CD4-positive, CD25-positive, alpha-beta regulatory T cell (primary cell): Measurements from ENCODE around the gene CD52. TPM values are rescaled to one million over a fixed set of nuclear protein-coding genes. Genes with fewer than 3 reads are reported as not detected.
A peak's percentile ranks its signal among the peaks of the same experiment; 100 is the strongest.
"Not testable (repeated sequence)": the region's sequence is repeated elsewhere in the genome, so short reads cannot be mapped to it uniquely, and the experiment has no call there.

Experiments
- ATAC-seq, 2 donors: fragments of 150-1000 bp; cut with Tn5 transposase; one replicate each; pipeline ENCODE4 v1.10.0; 2021; ENCODE audit warnings: low read depth in 2 of 2, moderate number of reproducible peaks in 2 of 2, moderate library complexity in 1 of 2
- DNase-seq, 3 donors: peaks; one replicate each; pipeline versions ENCODE4 v3.0.0 to v3.0.0-alpha.2; 2012 to 2022; ENCODE audit warnings: mixed read lengths in 1 of 3
- H3K27ac ChIP-seq: one replicate; pipeline ENCODE4 v1.7.0; 2013; ENCODE audit warnings: mild to moderate bottlenecking, low read length; ENCODE audit not compliant: insufficient read depth, poor library complexity, severe bottlenecking
- H3K27me3 ChIP-seq: one replicate; pipeline ENCODE4 v1.7.0; 2013; ENCODE audit warnings: low read length; ENCODE audit not compliant: control insufficient read depth, insufficient read depth
- H3K36me3 ChIP-seq: one replicate; pipeline ENCODE4 v1.7.0; 2013; ENCODE audit warnings: mild to moderate bottlenecking, low read length, moderate library complexity; ENCODE audit not compliant: control insufficient read depth, insufficient read depth
- H3K4me1 ChIP-seq: 2 replicates; pipeline ENCODE4 v1.7.0; 2013; ENCODE audit warnings: mild to moderate bottlenecking, low read length; ENCODE audit not compliant: insufficient read depth, control insufficient read depth, poor library complexity, severe bottlenecking
- H3K4me3 ChIP-seq: one replicate; pipeline ENCODE4 v1.7.0; 2013; ENCODE audit warnings: low read depth, mild to moderate bottlenecking, low read length, moderate library complexity
- H3K9me3 ChIP-seq, 2 experiments: 1 replicate in 1 of 2; 2 replicates in 1 of 2; pipeline ENCODE4 v1.7.0; 2013; ENCODE audit warnings: low read length in 2 of 2, mild to moderate bottlenecking in 1 of 2, moderate library complexity in 1 of 2; ENCODE audit not compliant: control insufficient read depth in 2 of 2
- H3K27ac Mint-ChIP-seq, 3 donors: one replicate each; pipeline ENCODE4 v1.8.0; 2020 to 2022; ENCODE audit warnings: mild to moderate bottlenecking in 3 of 3, mixed read lengths in 3 of 3, moderate library complexity in 2 of 3
- H3K27me3 Mint-ChIP-seq: one replicate; pipeline ENCODE4 v1.8.0; 2022; ENCODE audit warnings: mild to moderate bottlenecking, mixed read lengths
- H3K36me3 Mint-ChIP-seq: one replicate; pipeline ENCODE4 v1.8.0; 2020; ENCODE audit warnings: mixed read lengths
- H3K4me1 Mint-ChIP-seq, 4 donors: one replicate each; pipeline ENCODE4 v1.8.0; 2020 to 2022; ENCODE audit warnings: mixed read lengths in 4 of 4, mild to moderate bottlenecking in 1 of 4
- H3K4me3 Mint-ChIP-seq, 4 donors: one replicate each; pipeline ENCODE4 v1.8.0; 2020 to 2022; ENCODE audit warnings: mild to moderate bottlenecking in 4 of 4, mixed read lengths in 4 of 4, moderate library complexity in 3 of 4
- H3K9me3 Mint-ChIP-seq, 7 donors: one replicate each; pipeline ENCODE4 v1.8.0; 2020 to 2022; ENCODE audit warnings: mixed read lengths in 7 of 7, mild to moderate bottlenecking in 3 of 7, moderate library complexity in 2 of 7
- polyA plus RNA-seq, 4 donors: library from polyadenylated mRNA; unstranded; fragments of 300-500 nt; fragmentation: Illumina TruSeq; gene quantifications; one replicate each; pipeline ENCODE4 v1.2.3, GENCODE V29; 2021
- total RNA-seq: library from RNA; stranded (reverse); gene quantifications from one replicate; pipeline ENCODE4 v1.2.3, GENCODE V29; 2022

CD52 gene
- total and polyA plus RNA-seq, 5 donors from 2014 or later = 1,528 to 12,173 (median 9,866) TPM

DNA sequence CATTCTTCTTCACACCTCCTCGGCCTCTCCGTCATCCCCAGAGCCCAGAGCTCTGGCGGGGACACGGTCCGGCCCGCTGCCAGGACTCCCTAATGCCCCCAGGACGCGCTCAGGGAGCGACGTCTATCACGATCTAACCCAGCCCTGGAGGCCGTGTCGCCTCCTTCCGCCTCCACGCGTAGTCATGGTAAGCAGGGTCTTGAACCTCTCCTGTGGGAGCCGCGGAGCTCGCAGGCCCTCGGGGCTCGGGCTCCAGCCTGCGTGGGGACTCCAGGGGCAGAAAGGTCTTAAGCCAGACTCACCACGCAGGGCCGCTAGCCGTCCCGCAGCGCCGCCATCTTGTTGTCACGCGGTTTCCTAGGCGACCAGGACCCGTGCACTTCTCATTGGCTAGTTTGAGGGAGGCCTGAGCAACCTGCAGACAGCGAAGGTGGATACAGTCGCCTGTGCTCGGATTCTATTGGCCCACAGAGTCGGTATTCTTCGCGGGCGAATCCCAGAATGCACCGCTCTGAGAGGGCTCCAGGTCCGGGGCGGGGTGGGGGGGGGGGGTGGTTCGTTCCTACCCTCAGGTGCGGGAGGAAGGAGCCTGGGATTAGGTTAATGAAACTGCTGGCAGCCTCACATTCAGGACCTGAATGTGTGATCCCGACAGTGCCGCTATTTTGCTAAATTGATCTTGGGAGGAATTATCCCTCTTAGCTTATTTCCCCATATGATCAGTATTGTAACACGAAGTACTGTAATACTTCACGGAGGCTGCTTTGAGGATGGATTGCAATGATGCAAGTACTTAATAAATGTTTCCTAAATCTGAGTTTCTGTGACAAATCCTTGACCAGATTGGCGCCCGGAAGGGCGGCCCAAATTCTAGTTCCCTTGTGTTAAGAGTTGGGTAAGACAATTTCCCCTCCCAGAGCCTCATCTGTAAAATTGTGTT lies 11.2 kb upstream of the CD52 start, which contains the start of gene UBXN11:
Gene UBXN11 (minus strand): TSS at position 347 of the 940 bp plus-strand sequence. CDS start 3,753 bp downstream, outside the sequence.
- Mint-ChIP-seq H3K27me3 (no peaks in the 10 kb centered on the region), H3K27ac (peak within 1 kb of the TSS; percentile 94 to 96 (median 96)), H3K36me3 (no peaks in the 10 kb centered on the region), H3K4me3 (peak within 1 kb of the TSS; percentile 86 to 100 (median 98)), H3K9me3 (no peaks in the 10 kb centered on the region), H3K4me1 (peaks cover 13 to 40% (median 25%) of the 10 kb centered on the region in 4 donors)
- H3K4me3 ChIP-seq = peak within 1 kb of the TSS; percentile 81
- ATAC-seq = peak; percentile 100
- peaks cover 31% of the 10 kb centered on the region for H3K4me1 ChIP-seq
- no peaks in the 10 kb centered on the region for H3K27me3 ChIP-seq
- peak within 1 kb of the TSS; percentile 81 for H3K27ac ChIP-seq
- H3K36me3 ChIP-seq = no peaks in the 10 kb centered on the region
- DNase-seq = peak; percentile 92 to 97 (median 93)
- no peaks in the 10 kb centered on the region for H3K9me3 ChIP-seq

DNA sequence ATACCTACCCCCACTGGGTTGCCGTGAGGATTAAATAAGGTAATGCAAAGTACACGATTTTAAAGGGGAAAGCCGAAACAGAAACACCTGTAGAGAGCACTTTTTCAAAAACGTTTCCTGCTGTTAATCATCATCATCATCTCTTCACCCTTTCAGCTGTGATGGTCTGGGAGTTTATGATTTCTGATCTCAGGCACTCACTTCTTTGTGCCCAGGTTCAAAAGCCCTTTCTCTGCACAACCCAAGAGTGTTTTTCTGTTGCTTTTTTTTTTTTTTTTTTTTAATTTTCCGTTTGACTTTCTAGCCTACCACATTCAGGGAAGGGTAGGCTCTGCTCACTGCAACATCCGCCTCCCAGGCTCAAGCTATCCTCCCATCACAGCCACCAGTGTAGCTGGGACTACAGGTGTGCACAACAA lies 10.4 kb upstream of the CD52 start:
- H3K4me3 ChIP-seq = peak overlapping the region; percentile 81
- H3K9me3 Mint-ChIP-seq = no peaks in the 10 kb centered on the region
- peaks cover 31% of the 10 kb centered on the region for H3K4me1 ChIP-seq
- no peaks in the 10 kb centered on the region for H3K9me3 ChIP-seq
- no peaks in the 10 kb centered on the region for H3K27me3 ChIP-seq
- DNase-seq (peak in 2 of 3 donors; percentile 59 to 79), ATAC-seq (no peak)
- no peaks in the 10 kb centered on the region for H3K27me3 Mint-ChIP-seq
- peak overlapping the region; percentile 81 for H3K27ac ChIP-seq
- peaks cover 18 to 45% (median 29%) of the 10 kb centered on the region in 4 donors for H3K4me1 Mint-ChIP-seq
- H3K36me3 ChIP-seq = no peaks in the 10 kb centered on the region
- H3K36me3 Mint-ChIP-seq = no peaks in the 10 kb centered on the region
- H3K27ac Mint-ChIP-seq = peak overlapping the region; percentile 93 to 94 (median 93)
- H3K4me3 Mint-ChIP-seq = peak overlapping the region; percentile 86 to 100 (median 98)

DNA sequence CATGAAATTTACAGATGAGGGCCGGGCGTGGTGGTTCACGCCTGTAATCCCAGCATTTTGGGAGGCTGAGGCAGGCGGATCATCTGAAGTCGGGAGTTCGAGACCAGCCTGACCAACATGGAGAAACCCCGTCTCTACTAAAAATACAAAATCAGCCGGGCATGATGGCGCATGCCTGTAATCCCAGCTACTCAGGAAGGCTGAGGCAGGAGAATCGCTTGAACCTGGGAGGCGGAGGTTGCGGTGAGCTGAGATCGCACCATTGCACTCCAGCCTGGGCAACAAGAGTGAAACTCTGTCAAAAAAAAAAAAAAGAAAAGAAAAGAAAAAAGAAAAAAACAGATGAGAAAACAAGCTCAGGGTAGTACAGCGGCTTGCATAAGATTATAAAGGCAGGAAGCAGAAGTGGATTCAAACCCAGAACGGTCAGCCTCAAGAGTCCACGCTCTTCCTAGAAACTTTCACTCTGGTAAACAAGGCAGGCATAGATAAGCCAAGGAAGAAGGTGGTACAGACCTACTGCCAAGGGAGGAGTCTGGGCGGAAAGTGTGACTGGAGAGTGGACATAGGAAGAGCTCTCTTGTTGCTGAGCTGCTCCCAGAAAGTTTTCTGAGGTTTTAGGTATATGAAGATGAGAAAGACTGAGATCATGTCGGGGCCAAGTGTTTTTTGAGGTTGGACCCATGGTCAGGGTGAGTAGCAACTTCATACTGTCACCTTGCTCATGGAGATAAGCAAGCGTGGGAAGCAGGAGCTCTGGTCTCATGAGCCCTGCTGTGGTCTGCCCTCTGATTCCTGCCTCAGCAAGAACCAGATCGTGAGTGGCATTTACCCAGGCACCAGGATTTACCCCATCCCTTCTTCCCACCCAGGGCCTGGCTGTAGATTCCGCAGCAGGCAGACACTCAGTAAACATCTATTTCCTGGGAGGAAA lies 9.5 kb upstream of the CD52 start:
- H3K36me3 Mint-ChIP-seq, ATAC-seq, H3K9me3 Mint-ChIP-seq, H3K9me3 ChIP-seq, H3K27me3 ChIP-seq, H3K36me3 ChIP-seq, DNase-seq, H3K27me3 Mint-ChIP-seq: not testable (repeated sequence)
- H3K27ac ChIP-seq = peak overlapping the region; percentile 81
- H3K27ac Mint-ChIP-seq = peak overlapping the region; percentile 93 to 94 (median 93)
- H3K4me3 Mint-ChIP-seq = peak overlapping the region; percentile 66 to 98 (median 92)
- H3K4me1 ChIP-seq = peaks cover 31% of the 10 kb centered on the region
- peak overlapping the region; percentile 81 for H3K4me3 ChIP-seq
- peaks cover 18 to 49% (median 30%) of the 10 kb centered on the region in 4 donors for H3K4me1 Mint-ChIP-seq

DNA sequence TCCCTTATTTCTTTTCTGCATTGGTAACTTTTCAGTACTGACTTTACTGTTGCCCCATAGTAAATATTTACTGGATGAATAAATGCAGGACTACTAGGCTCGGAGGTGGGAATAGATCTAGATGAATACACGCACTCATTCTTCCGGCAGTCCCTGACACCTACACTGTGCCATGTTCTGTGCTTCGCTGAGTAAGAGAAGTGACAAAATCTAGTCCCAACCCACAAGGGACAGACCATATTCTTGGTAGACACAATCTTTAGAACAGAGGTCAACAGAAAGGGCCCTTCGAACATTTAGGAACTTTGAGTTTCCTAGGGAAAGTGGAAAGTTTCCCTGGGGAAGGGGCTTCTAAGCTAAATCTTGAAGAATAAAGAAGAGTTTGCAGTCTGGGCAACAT lies 3.3 kb upstream of the CD52 start:
- Histone ChIP-seq H3K4me3 (peak overlapping the region; percentile 28), H3K9me3 (no peaks in the 10 kb centered on the region), H3K4me1 (peaks cover 46% of the 10 kb centered on the region), H3K36me3 (no peaks in the 10 kb centered on the region), H3K27me3 (no peaks in the 10 kb centered on the region), H3K27ac (peak overlapping the region; percentile 52)
- Mint-ChIP-seq H3K4me1 (peaks cover 12 to 58% (median 38%) of the 10 kb centered on the region in 4 donors), H3K9me3 (peaks cover 0 to 1% (median 0%) of the 10 kb centered on the region in 7 donors), H3K4me3 (peak overlapping the region; percentile 71 to 95 (median 87)), H3K27me3 (peaks cover 5% of the 10 kb centered on the region), H3K36me3 (peaks cover 17% of the 10 kb centered on the region), H3K27ac (peak overlapping the region in 2 of 3 donors; percentile 94 to 97)
- DNase-seq (no peak), ATAC-seq (no peak)

DNA sequence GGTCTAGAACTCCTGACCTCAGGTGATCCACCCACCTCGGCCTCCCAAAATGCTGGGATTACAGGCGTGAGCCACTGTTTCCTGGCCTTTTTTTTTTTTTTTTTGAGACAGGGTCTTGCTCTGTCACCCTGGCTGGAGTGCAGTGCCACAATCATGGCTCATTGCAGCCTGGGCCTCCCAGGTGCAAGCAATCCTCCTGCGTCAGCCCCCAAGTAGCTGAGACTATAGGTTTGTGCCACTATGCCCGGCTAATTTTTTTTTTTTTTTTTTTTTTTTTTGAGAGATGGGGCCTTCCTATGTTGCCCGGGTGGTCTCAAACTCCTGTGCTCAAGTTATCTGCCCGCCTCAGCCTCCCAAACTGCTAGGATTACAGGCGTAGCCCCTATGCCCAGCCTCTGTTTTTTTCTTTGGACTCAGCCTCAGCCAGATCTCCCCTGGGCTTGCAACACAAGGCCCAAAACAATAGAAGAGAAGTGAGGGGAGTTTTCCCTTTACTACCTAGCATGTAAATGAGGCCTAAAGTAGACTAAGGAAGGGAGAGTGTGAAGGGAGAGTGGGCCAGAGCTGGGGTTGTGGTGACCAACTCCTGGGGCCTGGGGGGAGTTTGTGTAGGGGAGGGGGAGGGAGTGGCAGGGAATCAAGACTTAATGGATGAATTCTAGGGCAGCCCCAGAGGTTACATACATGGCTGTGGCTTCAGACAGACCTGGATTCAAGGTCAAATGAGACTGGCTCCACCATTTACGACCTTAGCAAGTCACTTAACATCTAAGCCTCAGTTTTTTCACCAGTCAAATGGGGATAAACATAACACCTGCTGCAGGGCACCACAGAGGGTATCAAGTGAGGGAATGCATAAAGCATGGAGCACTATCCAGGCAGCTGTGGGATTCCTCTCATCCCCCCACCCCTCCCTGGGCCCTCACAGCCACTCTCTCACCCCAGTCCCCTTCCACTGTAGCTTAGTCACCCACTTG lies 1.6 kb upstream of the CD52 start:
- DNase-seq (no peak), ATAC-seq (no peak)
- Mint-ChIP-seq H3K4me1 (peaks cover 13 to 70% (median 44%) of the 10 kb centered on the region in 4 donors), H3K9me3 (peaks cover 0 to 1% (median 0%) of the 10 kb centered on the region in 7 donors), H3K27ac (peak overlapping the region; percentile 88 to 97 (median 94)), H3K36me3 (peaks cover 26% of the 10 kb centered on the region), H3K4me3 (peak overlapping the region; percentile 71 to 99 (median 94)), H3K27me3 (peaks cover 5% of the 10 kb centered on the region)
- H3K4me1 ChIP-seq = peaks cover 63% of the 10 kb centered on the region
- peaks cover 12% of the 10 kb centered on the region for H3K36me3 ChIP-seq
- H3K27ac ChIP-seq = peak overlapping the region; percentile 52
- no peak overlapping the region for H3K4me3 ChIP-seq
- no peaks in the 10 kb centered on the region for H3K9me3 ChIP-seq
- no peaks in the 10 kb centered on the region for H3K27me3 ChIP-seq

DNA sequence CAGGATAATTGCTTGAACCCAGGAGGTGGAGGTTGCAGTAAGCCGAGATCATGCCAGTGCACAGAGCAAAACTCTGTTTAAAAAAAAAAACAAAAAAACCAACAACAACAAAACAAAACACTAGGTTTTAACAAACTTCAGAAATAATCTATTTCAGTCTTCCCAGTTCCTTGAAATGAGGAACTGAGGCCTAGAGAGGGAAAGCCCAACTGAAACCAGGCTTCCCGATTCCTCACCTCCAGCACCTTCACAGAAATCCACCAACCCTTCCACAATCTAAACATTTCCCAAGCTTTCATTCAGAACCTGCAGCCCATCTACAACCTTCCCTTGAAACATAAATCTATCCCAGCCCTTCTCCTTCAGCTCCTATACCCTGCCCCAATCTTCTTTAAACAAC lies 612 bp upstream of the CD52 start:
- H3K9me3 Mint-ChIP-seq = peaks cover 0 to 2% (median 0%) of the 10 kb centered on the region in 7 donors
- Histone ChIP-seq H3K4me1 (peaks cover 73% of the 10 kb centered on the region), H3K36me3 (peaks cover 22% of the 10 kb centered on the region), H3K27me3 (no peaks in the 10 kb centered on the region), H3K9me3 (no peaks in the 10 kb centered on the region), H3K4me3 (peak overlapping the region; percentile 100), H3K27ac (peak overlapping the region; percentile 70)
- peak overlapping the region; percentile 92 to 99 (median 94) for H3K4me3 Mint-ChIP-seq
- peak overlapping the region; percentile 91 to 97 (median 94) for H3K27ac Mint-ChIP-seq
- H3K36me3 Mint-ChIP-seq = peaks cover 32% of the 10 kb centered on the region
- H3K4me1 Mint-ChIP-seq = peaks cover 14 to 74% (median 45%) of the 10 kb centered on the region in 4 donors
- H3K27me3 Mint-ChIP-seq = peaks cover 5% of the 10 kb centered on the region
- ATAC-seq = no peak
- no peak for DNase-seq
